Muscle layer of duodenum (tissue), 2 donors: ENCODE results near the gene MTCL1.

Source experiments
- H3K27ac ChIP-seq: one replicate; pipeline ENCODE4 v1.7.0; 2013; ENCODE audit warnings: mild to moderate bottlenecking, low read length
- H3K27me3 ChIP-seq: one replicate; pipeline ENCODE4 v1.7.0; 2013; ENCODE audit warnings: low read depth, mild to moderate bottlenecking, control low read depth, low read length
- H3K36me3 ChIP-seq, 2 donors: one replicate each; pipeline ENCODE4 v1.7.0; 2013; ENCODE audit warnings: low read length in 2 of 2, control low read depth in 1 of 2, mild to moderate bottlenecking in 1 of 2; ENCODE audit not compliant: insufficient read depth in 2 of 2, control insufficient read depth in 1 of 2
- H3K4me1 ChIP-seq, 2 donors: one replicate each; pipeline ENCODE4 v1.7.0; 2013; ENCODE audit warnings: low read length in 2 of 2, mild to moderate bottlenecking in 2 of 2, control low read depth in 1 of 2, moderate library complexity in 1 of 2; ENCODE audit not compliant: insufficient read depth in 2 of 2, control insufficient read depth in 1 of 2
- H3K4me3 ChIP-seq, 2 donors: one replicate each; pipeline ENCODE4 v1.7.0; 2013; ENCODE audit warnings: low read length in 2 of 2, low read depth in 1 of 2, mild to moderate bottlenecking in 1 of 2
- H3K9me3 ChIP-seq, 2 donors: one replicate each; pipeline ENCODE4 v1.7.0; 2013; ENCODE audit warnings: low read length in 2 of 2, control low read depth in 1 of 2, mild to moderate bottlenecking in 1 of 2; ENCODE audit not compliant: control insufficient read depth in 1 of 2
- donor health status: healthy.

MTCL1 gene

GRCh38 chr18:8719192-8719591, 13.8 kb downstream of the MTCL1 start:
- H3K27ac ChIP-seq: no peak overlapping the region
- H3K4me3 ChIP-seq: no peak overlapping the region
- no peaks in the 10 kb centered on the region for H3K9me3 ChIP-seq
- H3K4me1 ChIP-seq: no peaks in the 10 kb centered on the region
- no peaks in the 10 kb centered on the region for H3K27me3 ChIP-seq
- H3K36me3 ChIP-seq: peaks cover 6 to 18% of the 10 kb centered on the region in 2 donors

- H3K4me3 ChIP-seq: no peak overlapping the region
- no peaks in the 10 kb centered on the region for H3K27me3 ChIP-seq
- H3K4me1 ChIP-seq: no peaks in the 10 kb centered on the region
- H3K27ac ChIP-seq: no peak overlapping the region
- peaks cover 10 to 18% of the 10 kb centered on the region in 2 donors for H3K36me3 ChIP-seq
- H3K9me3 ChIP-seq: no peaks in the 10 kb centered on the region
Observed at GRCh38 chr18:8720141-8720540, 14.8 kb downstream of the MTCL1 start.

GRCh38 chr18:8721094-8721669, 15.8 kb downstream of the MTCL1 start:
- peaks cover 10 to 18% of the 10 kb centered on the region in 2 donors for H3K36me3 ChIP-seq
- no peaks in the 10 kb centered on the region for H3K27me3 ChIP-seq
- H3K27ac ChIP-seq: no peak overlapping the region

GRCh38 chr18:8721716-8722115, 16.4 kb downstream of the MTCL1 start:
- H3K27ac ChIP-seq: no peak overlapping the region
- H3K36me3 ChIP-seq: peaks cover 10 to 18% of the 10 kb centered on the region in 2 donors
- no peaks in the 10 kb centered on the region for H3K9me3 ChIP-seq
- H3K4me3 ChIP-seq: no peak overlapping the region
- no peaks in the 10 kb centered on the region for H3K27me3 ChIP-seq
- no peaks in the 10 kb centered on the region for H3K4me1 ChIP-seq

More at GRCh38 chr18:8721094-8721669, 15.8 kb downstream of the MTCL1 start:
- Histone ChIP-seq H3K4me3 (no peak overlapping the region), H3K4me1 (no peaks in the 10 kb centered on the region), H3K9me3 (no peaks in the 10 kb centered on the region)

- H3K27me3 ChIP-seq: no peaks in the 10 kb centered on the region
- H3K4me1 ChIP-seq: no peaks in the 10 kb centered on the region
- no peaks in the 10 kb centered on the region for H3K9me3 ChIP-seq
- H3K27ac ChIP-seq: no peak overlapping the region
- peaks cover 10 to 18% of the 10 kb centered on the region in 2 donors for H3K36me3 ChIP-seq
- no peak overlapping the region for H3K4me3 ChIP-seq
Observed at GRCh38 chr18:8722946-8723820, 17.8 kb downstream of the MTCL1 start.

- Histone ChIP-seq H3K4me3 (no peak overlapping the region), H3K27ac (no peak overlapping the region), H3K9me3 (no peaks in the 10 kb centered on the region), H3K36me3 (peaks cover 10 to 18% of the 10 kb centered on the region in 2 donors), H3K4me1 (no peaks in the 10 kb centered on the region), H3K27me3 (no peaks in the 10 kb centered on the region)
Observed at GRCh38 chr18:8724452-8724851, 19.1 kb downstream of the MTCL1 start.

- H3K27ac ChIP-seq: no peak overlapping the region
Observed at GRCh38 chr18:8726281-8726680, 20.9 kb downstream of the MTCL1 start.

GRCh38 chr18:8726963-8727705, 21.8 kb downstream of the MTCL1 start:
- H3K27me3 ChIP-seq: no peaks in the 10 kb centered on the region
- H3K27ac ChIP-seq: no peak overlapping the region
- no peak overlapping the region for H3K4me3 ChIP-seq
- H3K4me1 ChIP-seq: no peaks in the 10 kb centered on the region
- peaks cover 0 to 3% of the 10 kb centered on the region in 2 donors for H3K36me3 ChIP-seq
- no peaks in the 10 kb centered on the region for H3K9me3 ChIP-seq

More at GRCh38 chr18:8726281-8726680, 20.9 kb downstream of the MTCL1 start:
- Histone ChIP-seq H3K27me3 (no peaks in the 10 kb centered on the region), H3K4me1 (no peaks in the 10 kb centered on the region), H3K36me3 (peaks cover 3 to 6% of the 10 kb centered on the region in 2 donors), H3K4me3 (no peak overlapping the region), H3K9me3 (no peaks in the 10 kb centered on the region)

- Histone ChIP-seq H3K4me3 (no peak overlapping the region), H3K27ac (no peak overlapping the region), H3K9me3 (no peaks in the 10 kb centered on the region)
Observed at GRCh38 chr18:8730080-8730827, 24.9 kb downstream of the MTCL1 start.

GRCh38 chr18:8732442-8733360, 27.3 kb downstream of the MTCL1 start:
- Histone ChIP-seq H3K4me1 (no peaks in the 10 kb centered on the region), H3K36me3 (no peaks in the 10 kb centered on the region), H3K27me3 (no peaks in the 10 kb centered on the region), H3K27ac (no peak overlapping the region), H3K4me3 (no peak overlapping the region), H3K9me3 (no peaks in the 10 kb centered on the region)

More at GRCh38 chr18:8730080-8730827, 24.9 kb downstream of the MTCL1 start:
- Histone ChIP-seq H3K36me3 (no peaks in the 10 kb centered on the region), H3K27me3 (no peaks in the 10 kb centered on the region), H3K4me1 (no peaks in the 10 kb centered on the region)
